Activated naive CD8-positive, alpha-beta T cell treated with anti-CD3 and anti-CD28 coated beads for 36 hours (primary cell): ENCODE data around the gene ELP4. TPM values are rescaled to one million over a fixed set of nuclear protein-coding genes. Genes with fewer than 3 reads are reported as not detected.
A peak's percentile ranks its signal among the peaks of the same experiment; 100 is the strongest.
"Not testable (repeated sequence)": the region's sequence is repeated elsewhere in the genome, so short reads cannot be mapped to it uniquely, and the experiment has no call there.

Source experiments
- DNase-seq: peaks from one replicate; pipeline ENCODE4 v3.0.0; 2021
- H3K27ac Mint-ChIP-seq: one replicate; pipeline ENCODE4 v1.8.0; 2022; ENCODE audit warnings: mild to moderate bottlenecking, moderate library complexity, mixed read lengths
- H3K27me3 Mint-ChIP-seq: one replicate; pipeline ENCODE4 v1.8.0; 2022; ENCODE audit warnings: mild to moderate bottlenecking, mixed read lengths
- H3K36me3 Mint-ChIP-seq: one replicate; pipeline ENCODE4 v1.8.0; 2021; ENCODE audit warnings: mild to moderate bottlenecking, mixed read lengths
- H3K4me1 Mint-ChIP-seq: one replicate; pipeline ENCODE4 v1.8.0; 2021; ENCODE audit warnings: mixed read lengths
- H3K4me3 Mint-ChIP-seq: one replicate; pipeline ENCODE4 v1.8.0; 2022; ENCODE audit warnings: mild to moderate bottlenecking, moderate library complexity, mixed read lengths
- H3K9me3 Mint-ChIP-seq: one replicate; pipeline ENCODE4 v1.8.0; 2022; ENCODE audit warnings: mixed read lengths
- total RNA-seq, 2 experiments: library from RNA; stranded (reverse); gene quantifications; one replicate each; pipeline ENCODE4 v1.2.3, GENCODE V29; 2021

Gene ELP4, protein sequence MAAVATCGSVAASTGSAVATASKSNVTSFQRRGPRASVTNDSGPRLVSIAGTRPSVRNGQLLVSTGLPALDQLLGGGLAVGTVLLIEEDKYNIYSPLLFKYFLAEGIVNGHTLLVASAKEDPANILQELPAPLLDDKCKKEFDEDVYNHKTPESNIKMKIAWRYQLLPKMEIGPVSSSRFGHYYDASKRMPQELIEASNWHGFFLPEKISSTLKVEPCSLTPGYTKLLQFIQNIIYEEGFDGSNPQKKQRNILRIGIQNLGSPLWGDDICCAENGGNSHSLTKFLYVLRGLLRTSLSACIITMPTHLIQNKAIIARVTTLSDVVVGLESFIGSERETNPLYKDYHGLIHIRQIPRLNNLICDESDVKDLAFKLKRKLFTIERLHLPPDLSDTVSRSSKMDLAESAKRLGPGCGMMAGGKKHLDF
- 10 to 100 TPM; 17.6 to 17.8 TPM for total RNA-seq

DNA sequence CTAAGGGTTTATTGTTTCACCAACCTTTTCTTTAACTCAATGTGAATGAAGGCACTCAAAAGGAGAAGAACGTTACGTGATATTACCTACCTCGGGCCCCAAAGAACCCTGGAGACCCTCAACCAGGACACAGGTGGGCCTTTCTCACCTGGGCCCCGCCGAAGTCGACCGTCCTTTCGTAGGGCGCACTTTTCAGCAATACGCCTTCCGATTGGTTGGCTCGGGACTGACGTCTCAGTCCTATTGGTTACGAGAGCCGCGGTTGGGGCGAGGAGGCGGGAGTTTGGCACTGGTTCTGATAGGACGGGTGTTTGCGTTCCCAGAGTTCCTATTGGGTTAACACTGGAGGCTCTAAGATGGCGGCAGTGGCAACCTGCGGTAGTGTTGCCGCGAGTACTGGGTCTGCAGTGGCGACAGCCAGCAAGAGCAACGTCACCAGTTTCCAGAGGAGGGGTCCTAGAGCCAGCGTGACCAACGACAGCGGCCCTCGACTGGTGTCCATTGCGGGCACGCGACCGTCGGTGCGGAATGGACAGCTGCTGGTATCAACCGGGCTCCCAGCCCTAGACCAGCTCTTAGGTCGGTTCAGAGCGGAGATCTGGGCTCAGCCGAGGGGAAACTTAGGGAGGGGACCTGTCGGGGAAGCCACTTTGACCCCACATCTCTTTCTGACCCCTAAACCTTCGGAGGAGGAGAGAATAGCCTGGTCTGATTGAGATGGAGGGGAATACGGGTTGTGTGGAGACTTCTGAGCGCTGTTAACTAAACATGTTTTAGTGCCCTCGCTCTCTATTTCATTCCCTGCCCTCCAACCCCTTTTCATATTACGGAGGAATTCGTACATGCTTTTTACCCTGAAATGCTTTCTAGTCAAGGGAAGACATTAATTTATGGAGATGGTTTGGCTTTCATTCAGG, at the start of gene ELP4, which contains the start of gene IMMP1L:
Gene ELP4 (plus strand): TSS at position 339 of the 917 bp plus-strand sequence. CDS start 18 bp downstream, at position 357.
Gene IMMP1L (minus strand): TSS at position 194 of the 917 bp plus-strand sequence. CDS start 46,346 bp downstream, outside the sequence.
- peaks cover 10% of the 10 kb centered on the region for H3K36me3 Mint-ChIP-seq
- no peaks in the 10 kb centered on the region for H3K9me3 Mint-ChIP-seq
- no peaks in the 10 kb centered on the region for H3K27me3 Mint-ChIP-seq
- peak within 1 kb of the TSS; percentile 92 for H3K27ac Mint-ChIP-seq
- peak within 1 kb of the TSS; percentile 96 for H3K4me3 Mint-ChIP-seq
- peak; percentile 93 for DNase-seq
- H3K4me1 Mint-ChIP-seq: peaks cover 36% of the 10 kb centered on the region

DNA sequence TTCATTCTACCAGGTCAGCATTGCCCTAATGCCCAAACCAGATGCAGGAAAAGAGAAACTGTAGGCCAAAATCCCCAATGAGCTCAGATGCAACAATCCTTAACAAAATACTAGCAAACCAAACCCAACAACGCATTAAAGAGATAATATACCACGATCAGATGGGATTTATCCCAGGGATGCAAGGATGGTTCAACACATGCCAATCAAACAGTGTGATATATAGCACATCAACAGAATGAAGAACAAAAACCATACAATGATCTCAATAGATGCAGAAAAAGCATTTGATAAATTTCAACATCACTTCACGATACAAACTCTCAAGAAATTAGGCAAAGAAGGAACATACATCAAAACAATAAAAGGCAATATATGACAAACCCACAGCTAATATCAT, 45.1 kb upstream of the ELP4 start:
- Mint-ChIP-seq H3K9me3 (peaks cover 23% of the 10 kb centered on the region), H3K4me3 (no peak overlapping the region), H3K4me1 (no peaks in the 10 kb centered on the region), H3K27ac (no peak overlapping the region), H3K36me3 (peaks cover 44% of the 10 kb centered on the region), H3K27me3 (no peaks in the 10 kb centered on the region)
- DNase-seq: no peak

DNA sequence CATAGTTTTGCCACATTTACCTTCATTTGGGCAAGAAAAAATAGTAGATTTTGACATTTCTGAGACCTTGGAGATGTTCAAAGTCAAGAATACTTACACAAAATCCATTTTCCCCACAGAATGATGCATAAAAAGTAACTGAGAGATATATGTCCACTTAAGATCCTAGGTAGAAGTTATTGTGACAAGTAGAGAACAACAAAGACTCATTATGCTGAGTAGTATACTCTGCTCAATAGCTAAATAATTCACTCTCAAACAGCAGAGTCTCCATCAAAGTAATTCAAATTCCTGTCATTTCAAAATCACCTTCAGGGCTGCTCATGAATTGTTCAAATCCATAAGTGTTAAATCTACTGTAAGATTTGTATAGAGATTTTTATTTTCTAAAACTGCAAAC, 35.5 kb upstream of the ELP4 start:
- no peak overlapping the region for H3K27ac Mint-ChIP-seq
- peaks cover 21% of the 10 kb centered on the region for H3K36me3 Mint-ChIP-seq
- H3K4me3 Mint-ChIP-seq: no peak overlapping the region
- no peak for DNase-seq
- H3K9me3 Mint-ChIP-seq: peaks cover 2% of the 10 kb centered on the region
- H3K4me1 Mint-ChIP-seq: peaks cover 3% of the 10 kb centered on the region
- no peaks in the 10 kb centered on the region for H3K27me3 Mint-ChIP-seq

DNA sequence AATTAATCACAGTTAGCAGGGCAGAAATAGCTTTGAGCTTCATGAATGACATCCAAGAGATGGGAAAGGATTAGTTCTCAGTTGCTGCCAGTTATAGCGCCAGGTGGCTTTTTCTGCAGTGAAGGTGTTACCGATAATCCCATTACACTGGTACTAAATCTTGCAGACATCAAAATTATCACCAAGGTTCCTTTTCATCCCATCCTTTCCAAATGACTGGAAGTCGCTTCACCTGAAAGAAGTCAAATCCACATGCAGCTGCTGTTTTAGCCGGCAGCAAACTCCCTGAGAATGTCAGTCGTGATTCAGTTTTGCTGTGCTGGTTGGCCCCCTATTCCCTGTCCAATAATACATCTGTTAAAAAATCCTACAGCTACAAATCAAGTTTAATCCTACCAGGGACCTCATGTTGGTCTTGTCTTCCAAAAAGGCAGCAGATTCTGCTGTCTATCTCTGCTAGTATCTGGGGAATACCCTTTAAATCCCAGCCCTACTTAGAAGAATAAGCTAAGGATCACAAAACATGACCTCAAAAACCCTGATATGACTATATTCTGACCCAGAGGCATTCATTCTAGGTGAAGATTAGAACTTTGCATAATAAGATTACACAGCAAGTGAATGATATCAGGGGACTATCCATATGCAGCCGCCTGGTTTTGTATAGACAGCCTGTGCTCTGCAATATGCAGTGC, 31.9 kb upstream of the ELP4 start:
- Mint-ChIP-seq H3K27me3 (no peaks in the 10 kb centered on the region), H3K36me3 (peaks cover 4% of the 10 kb centered on the region), H3K4me3 (no peak overlapping the region), H3K9me3 (no peaks in the 10 kb centered on the region), H3K27ac (no peak overlapping the region), H3K4me1 (peaks cover 6% of the 10 kb centered on the region)
- DNase-seq: no peak

DNA sequence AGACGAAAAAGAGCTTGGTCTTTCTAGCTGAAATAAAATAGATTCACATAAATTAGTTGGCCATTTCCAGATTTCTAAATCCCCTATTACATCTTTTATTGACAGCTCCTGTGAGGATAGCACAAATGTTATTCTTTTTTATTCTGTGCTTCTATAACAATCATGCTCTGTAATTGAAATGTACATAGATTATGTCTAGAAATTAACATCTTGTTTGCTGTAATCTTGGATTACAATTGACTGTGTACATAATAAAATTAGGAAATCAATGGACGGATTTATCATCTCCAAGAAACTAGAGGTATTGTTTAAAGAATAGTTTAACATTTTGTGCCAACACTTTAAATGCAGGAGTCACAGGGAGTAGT, 31.4 kb upstream of the ELP4 start:
- H3K27ac Mint-ChIP-seq: no peak overlapping the region
- H3K4me3 Mint-ChIP-seq: no peak overlapping the region

DNA sequence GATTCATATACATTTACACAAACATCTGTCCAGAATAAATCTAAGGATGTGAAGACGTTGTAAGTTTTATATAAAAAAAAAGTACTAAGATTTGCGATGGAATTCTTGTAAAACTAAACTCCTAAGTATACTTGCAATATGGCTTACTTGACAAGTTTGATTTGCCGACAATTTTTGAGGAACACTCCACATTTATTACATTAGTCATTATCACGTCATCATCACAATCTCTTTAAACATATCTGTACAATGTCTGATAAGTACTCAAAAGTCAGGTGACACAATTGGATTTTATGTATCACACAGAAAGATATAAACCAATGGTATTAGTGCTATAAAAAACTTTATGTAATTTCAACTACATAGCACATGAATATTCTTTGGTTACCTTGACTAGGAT, 30.5 kb upstream of the ELP4 start:
- Mint-ChIP-seq H3K9me3 (no peaks in the 10 kb centered on the region), H3K27ac (no peak overlapping the region), H3K4me1 (peaks cover 6% of the 10 kb centered on the region), H3K36me3 (peaks cover 4% of the 10 kb centered on the region), H3K27me3 (no peaks in the 10 kb centered on the region), H3K4me3 (no peak overlapping the region)
- no peak for DNase-seq

More for the DNA sequence above, 31.4 kb upstream of the ELP4 start:
- Mint-ChIP-seq H3K36me3 (peaks cover 4% of the 10 kb centered on the region), H3K4me1 (peaks cover 6% of the 10 kb centered on the region), H3K9me3 (no peaks in the 10 kb centered on the region), H3K27me3 (no peaks in the 10 kb centered on the region)
- no peak for DNase-seq

DNA sequence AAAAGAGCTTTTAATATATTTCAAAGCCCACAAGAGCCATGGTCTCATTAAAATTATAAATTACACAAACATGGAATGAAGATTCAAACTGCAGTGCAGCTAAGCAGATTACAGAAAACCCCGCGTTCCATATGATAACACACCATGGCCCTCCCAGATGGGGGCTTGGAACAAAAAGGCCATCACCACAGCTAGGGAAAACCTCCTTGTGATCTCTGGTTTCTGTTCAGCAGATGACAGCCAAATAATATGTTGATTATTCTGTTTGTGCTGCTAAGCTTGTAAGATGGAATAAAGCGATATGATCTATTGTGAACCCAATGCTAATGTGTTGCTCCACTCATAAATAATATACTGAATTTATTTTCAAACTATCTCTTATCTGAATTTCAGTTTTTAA, 28.6 kb upstream of the ELP4 start:
- Mint-ChIP-seq H3K27me3 (no peaks in the 10 kb centered on the region), H3K36me3 (peaks cover 4% of the 10 kb centered on the region), H3K9me3 (no peaks in the 10 kb centered on the region), H3K4me1 (peaks cover 6% of the 10 kb centered on the region), H3K4me3 (no peak overlapping the region), H3K27ac (no peak overlapping the region)
- no peak for DNase-seq

DNA sequence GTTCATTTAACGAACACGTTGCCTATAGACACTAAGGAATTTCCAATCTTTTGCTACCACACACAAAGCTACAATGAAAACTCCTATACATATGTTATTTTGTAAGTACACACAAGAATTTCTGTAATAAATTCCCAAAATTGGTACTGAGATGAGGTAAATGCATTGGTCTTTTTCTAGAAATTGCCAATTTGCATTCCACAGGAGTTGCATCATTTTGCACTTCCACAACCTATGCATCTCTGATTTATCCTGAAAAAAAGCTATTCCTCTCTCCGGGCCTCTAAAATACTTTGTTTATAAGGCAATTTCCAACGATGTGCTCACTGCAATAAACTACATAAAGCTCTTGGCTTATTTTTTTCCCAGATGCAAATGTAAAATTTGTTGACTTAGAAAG, 25.1 kb upstream of the ELP4 start:
- Mint-ChIP-seq H3K27me3 (no peaks in the 10 kb centered on the region), H3K9me3 (no peaks in the 10 kb centered on the region), H3K27ac (no peak overlapping the region), H3K36me3 (peaks cover 2% of the 10 kb centered on the region), H3K4me1 (peaks cover 11% of the 10 kb centered on the region), H3K4me3 (no peak overlapping the region)
- DNase-seq: no peak

DNA sequence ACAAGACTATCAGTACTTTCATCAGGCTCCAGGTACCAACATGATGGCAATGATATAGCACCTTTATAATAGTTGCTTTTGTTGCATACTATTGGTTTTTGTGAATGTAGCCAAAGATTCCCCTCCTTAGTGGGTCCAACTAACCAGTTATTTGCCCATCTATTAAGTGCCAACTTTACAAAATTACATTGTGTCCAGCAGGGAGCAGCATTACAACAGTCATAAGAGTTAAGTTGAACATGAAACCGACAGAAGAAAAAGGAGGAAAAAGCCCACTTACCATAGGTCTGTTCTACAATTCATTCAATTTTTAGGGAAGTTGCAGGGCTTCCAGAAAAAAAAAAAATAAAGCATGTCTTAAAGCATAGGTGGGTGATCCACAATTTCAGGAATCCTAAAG, 21.7 kb upstream of the ELP4 start:
- Mint-ChIP-seq H3K9me3 (peaks cover 3% of the 10 kb centered on the region), H3K27ac (no peak overlapping the region), H3K36me3 (peaks cover 15% of the 10 kb centered on the region), H3K4me1 (peaks cover 24% of the 10 kb centered on the region), H3K27me3 (no peaks in the 10 kb centered on the region), H3K4me3 (no peak overlapping the region)
- DNase-seq: no peak

DNA sequence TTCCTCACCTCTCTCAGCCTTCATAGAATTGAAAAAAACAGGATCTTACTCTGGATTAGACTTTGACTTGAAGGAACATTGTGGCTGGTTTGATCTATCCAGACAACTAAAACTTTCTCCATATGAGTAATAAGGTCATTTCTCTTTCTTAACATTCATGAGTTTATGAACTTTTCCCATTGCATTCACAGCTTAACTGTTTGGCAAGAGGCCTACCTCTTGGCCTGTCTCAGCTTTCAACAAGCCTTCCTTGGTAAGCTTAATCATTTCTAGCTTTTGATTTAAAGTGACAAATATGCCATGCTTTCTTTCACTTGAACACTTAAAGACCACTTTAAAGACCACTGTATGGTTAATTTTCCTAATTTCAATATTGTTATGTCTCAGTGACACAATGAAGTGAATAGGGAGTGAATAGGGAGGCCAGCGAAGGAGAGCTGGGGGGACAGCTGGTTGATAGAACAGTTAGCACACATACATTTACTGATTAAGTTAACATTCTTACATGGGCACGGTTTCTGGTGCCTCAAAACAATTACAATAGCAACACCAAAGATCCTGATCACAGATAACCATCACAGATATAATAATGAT, 17.1 kb upstream of the ELP4 start:
- Mint-ChIP-seq H3K27me3 (no peaks in the 10 kb centered on the region), H3K4me3 (no peak overlapping the region), H3K36me3 (peaks cover 49% of the 10 kb centered on the region), H3K9me3 (peaks cover 20% of the 10 kb centered on the region), H3K4me1 (peaks cover 35% of the 10 kb centered on the region), H3K27ac (no peak overlapping the region)
- no peak for DNase-seq

DNA sequence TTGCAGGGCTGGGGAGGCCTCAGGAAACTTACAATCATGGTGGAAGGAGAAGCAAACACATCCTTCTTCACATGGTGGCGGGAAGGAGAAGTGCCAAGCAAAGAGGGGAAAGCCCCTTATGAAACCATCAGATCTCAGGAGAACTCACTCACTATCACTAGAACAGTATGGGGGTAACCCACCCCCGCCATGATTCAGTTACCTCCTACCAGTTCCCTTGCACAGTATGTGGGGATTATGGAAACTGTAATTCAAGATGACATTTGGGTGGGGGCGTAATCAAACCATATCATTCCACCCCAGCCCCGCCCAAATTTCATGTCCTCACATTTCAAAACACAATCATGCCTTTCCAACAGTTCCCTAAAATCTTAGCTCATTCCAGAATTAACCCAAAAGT, 16.3 kb upstream of the ELP4 start:
- no peak for DNase-seq
- Mint-ChIP-seq H3K27me3 (no peaks in the 10 kb centered on the region), H3K9me3 (peaks cover 20% of the 10 kb centered on the region), H3K4me1 (peaks cover 32% of the 10 kb centered on the region), H3K4me3 (no peak overlapping the region), H3K36me3 (peaks cover 49% of the 10 kb centered on the region), H3K27ac (no peak overlapping the region)

DNA sequence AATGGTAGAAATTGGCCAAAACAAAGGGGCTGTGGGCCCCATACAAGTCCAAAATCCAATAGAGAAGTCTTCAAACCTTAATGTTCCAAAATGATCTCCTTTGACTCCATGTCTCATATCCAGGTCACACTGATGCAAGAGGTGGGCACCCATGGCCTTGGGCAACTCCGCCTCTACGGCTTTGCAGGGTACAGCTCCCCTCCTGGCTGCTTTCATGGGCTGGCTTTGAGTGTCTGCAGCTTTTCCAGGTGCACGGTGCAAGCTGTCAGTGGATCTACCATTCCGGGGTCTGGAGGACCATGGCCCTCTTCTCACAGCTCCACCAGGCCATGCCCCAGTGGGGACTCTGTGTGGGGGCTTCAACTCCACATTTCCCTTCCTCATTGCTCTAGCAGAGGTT, 15.8 kb upstream of the ELP4 start:
- peaks cover 54% of the 10 kb centered on the region for H3K36me3 Mint-ChIP-seq
- H3K27me3 Mint-ChIP-seq, H3K4me3 Mint-ChIP-seq, H3K27ac Mint-ChIP-seq, DNase-seq: not testable (repeated sequence)
- H3K9me3 Mint-ChIP-seq: peaks cover 20% of the 10 kb centered on the region
- peaks cover 36% of the 10 kb centered on the region for H3K4me1 Mint-ChIP-seq

DNA sequence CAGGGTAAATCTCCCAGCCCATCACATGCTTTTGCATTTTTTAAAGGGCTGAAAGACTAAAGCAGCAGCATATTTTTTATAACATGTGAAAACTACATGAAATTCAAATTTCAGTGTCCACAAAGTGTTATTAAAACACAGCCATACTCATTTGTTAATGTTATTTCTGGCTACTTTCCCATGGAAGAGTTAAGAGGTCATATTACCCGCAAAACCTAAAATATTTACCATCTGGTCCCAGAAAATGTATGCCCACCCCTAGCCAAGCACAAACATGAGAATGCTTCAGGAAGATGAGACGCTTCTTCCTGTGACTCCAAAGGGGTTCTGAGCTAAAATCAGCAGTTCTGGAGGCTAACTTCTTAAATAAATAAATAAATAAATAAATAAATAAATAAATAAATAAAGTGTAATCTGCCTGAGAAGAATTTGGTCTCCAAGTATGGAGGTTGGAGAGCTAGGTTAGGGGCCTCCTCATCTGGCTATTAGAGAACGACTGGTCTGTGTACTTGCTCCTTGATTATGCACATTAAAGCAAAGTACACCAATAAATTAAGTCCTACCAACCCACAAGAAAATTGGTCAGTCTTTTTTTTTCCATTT, 9.9 kb upstream of the ELP4 start:
- no peak for DNase-seq
- peaks cover 8% of the 10 kb centered on the region for H3K9me3 Mint-ChIP-seq
- no peaks in the 10 kb centered on the region for H3K27me3 Mint-ChIP-seq
- H3K27ac Mint-ChIP-seq: no peak overlapping the region
- peaks cover 22% of the 10 kb centered on the region for H3K4me1 Mint-ChIP-seq
- no peak overlapping the region for H3K4me3 Mint-ChIP-seq
- peaks cover 37% of the 10 kb centered on the region for H3K36me3 Mint-ChIP-seq

DNA sequence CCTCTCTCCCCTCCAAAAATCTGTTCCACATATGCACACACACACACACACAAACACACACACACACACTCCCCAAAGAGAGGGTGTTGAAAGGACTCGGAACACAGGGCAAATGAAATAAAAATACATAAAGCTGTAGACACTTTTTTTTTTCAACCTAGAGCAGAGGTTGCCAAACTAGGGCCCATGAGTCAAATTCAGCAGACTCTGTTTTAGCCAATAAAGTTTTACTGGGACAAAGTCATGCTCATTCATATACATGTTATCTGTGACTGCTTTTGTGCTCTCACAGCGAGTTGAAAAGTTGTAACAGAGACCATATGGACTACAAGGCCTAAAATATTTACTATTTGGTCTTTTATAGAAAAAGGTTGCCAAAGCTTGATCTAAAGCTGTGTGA, 9.0 kb upstream of the ELP4 start:
- DNase-seq: no peak
- Mint-ChIP-seq H3K4me3 (no peak overlapping the region), H3K27ac (no peak overlapping the region), H3K9me3 (peaks cover 2% of the 10 kb centered on the region), H3K27me3 (no peaks in the 10 kb centered on the region), H3K4me1 (peaks cover 31% of the 10 kb centered on the region), H3K36me3 (peaks cover 35% of the 10 kb centered on the region)
